ENCODE measurements around the gene GAS1. TPM values are rescaled to one million over a fixed set of nuclear protein-coding genes. Genes with fewer than 3 reads are reported as not detected.

Gene GAS1, protein sequence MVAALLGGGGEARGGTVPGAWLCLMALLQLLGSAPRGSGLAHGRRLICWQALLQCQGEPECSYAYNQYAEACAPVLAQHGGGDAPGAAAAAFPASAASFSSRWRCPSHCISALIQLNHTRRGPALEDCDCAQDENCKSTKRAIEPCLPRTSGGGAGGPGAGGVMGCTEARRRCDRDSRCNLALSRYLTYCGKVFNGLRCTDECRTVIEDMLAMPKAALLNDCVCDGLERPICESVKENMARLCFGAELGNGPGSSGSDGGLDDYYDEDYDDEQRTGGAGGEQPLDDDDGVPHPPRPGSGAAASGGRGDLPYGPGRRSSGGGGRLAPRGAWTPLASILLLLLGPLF
- total RNA-seq: 1.7 and 2.6 TPM in 2 replicates

- Histone ChIP-seq H3K27me3 (ENCODE audit: control insufficient read depth, insufficient read depth, low read length) (peaks cover 12% of the 10 kb centered on the region), H3K36me3 (ENCODE audit: control insufficient read depth, insufficient read depth, low read length) (no peaks in the 10 kb centered on the region), H3K4me3 (ENCODE audit: low read depth, low read length) (peak within 1 kb of the TSS; percentile 50)
- no peak for TF ChIP-seq CTCF (IDR thresholded peaks at IDR 0.05; ENCODE audit: insufficient read depth, low read length, severe bottlenecking)
- FAIRE-seq (no peak), DNase-seq (ENCODE audit: low read depth) (peak; percentile 71)
These were observed at the start of gene GAS1 for GRCh38 chr9:86947146-86948073. TSS of gene GAS1 (minus strand) at chr9:86947506. CDS start at chr9:86946779, 727 bp downstream.

- TF ChIP-seq CTCF (IDR thresholded peaks at IDR 0.05; ENCODE audit: insufficient read depth, low read length, severe bottlenecking): no peak
- H3K36me3 ChIP-seq (ENCODE audit: control insufficient read depth, insufficient read depth, low read length): no peaks in the 10 kb centered on the region
- no peaks in the 10 kb centered on the region for H3K27me3 ChIP-seq (ENCODE audit: control insufficient read depth, insufficient read depth, low read length)
- DNase-seq (ENCODE audit: low read depth): no peak
- H3K4me3 ChIP-seq (ENCODE audit: low read depth, low read length): no peak overlapping the region
- FAIRE-seq: no peak
These were observed 46.9 kb upstream of the GAS1 start for GRCh38 chr9:86994231-86994630.

DNA sequence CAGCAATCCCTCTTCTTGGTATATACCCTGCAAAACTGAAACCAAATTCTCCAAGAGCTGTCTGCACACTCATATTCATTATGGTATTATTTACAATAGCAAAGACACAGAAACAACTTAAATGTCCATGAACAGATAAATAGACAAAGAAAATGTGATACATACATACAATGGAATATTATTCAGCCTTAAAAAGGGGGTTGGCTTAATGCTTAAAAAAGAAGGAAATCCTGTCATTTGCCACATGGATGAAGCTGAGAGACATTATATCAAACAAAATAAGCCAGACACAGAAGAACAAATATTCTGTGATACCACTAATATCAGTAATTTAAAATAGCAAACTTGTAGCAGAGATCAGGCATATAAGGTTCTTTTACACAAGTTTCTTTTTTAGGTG lies 46.5 kb upstream of the GAS1 start:
- Histone ChIP-seq H3K27me3 (ENCODE audit: control insufficient read depth, insufficient read depth, low read length) (no peaks in the 10 kb centered on the region), H3K4me3 (ENCODE audit: low read depth, low read length) (no peak overlapping the region)

GRCh38 chr9:86991077-86991476 lies 43.8 kb upstream of the GAS1 start:
- no peaks in the 10 kb centered on the region for H3K36me3 ChIP-seq (ENCODE audit: control insufficient read depth, insufficient read depth, low read length)
- no peaks in the 10 kb centered on the region for H3K27me3 ChIP-seq (ENCODE audit: control insufficient read depth, insufficient read depth, low read length)
- no peak for FAIRE-seq
- DNase-seq (ENCODE audit: low read depth): no peak
- no peak for TF ChIP-seq CTCF (IDR thresholded peaks at IDR 0.05; ENCODE audit: insufficient read depth, low read length, severe bottlenecking)
- no peak overlapping the region for H3K4me3 ChIP-seq (ENCODE audit: low read depth, low read length)

More for the DNA sequence above, 46.5 kb upstream of the GAS1 start:
- TF ChIP-seq CTCF (IDR thresholded peaks at IDR 0.05; ENCODE audit: insufficient read depth, low read length, severe bottlenecking): no peak
- DNase-seq (ENCODE audit: low read depth) (no peak), FAIRE-seq (no peak)
- no peaks in the 10 kb centered on the region for H3K36me3 ChIP-seq (ENCODE audit: control insufficient read depth, insufficient read depth, low read length)

- FAIRE-seq: no peak
- TF ChIP-seq CTCF (IDR thresholded peaks at IDR 0.05; ENCODE audit: insufficient read depth, low read length, severe bottlenecking): no peak
- peak; percentile 77 for DNase-seq (ENCODE audit: low read depth)
- no peaks in the 10 kb centered on the region for H3K27me3 ChIP-seq (ENCODE audit: control insufficient read depth, insufficient read depth, low read length)
- H3K36me3 ChIP-seq (ENCODE audit: control insufficient read depth, insufficient read depth, low read length): no peaks in the 10 kb centered on the region
- H3K4me3 ChIP-seq (ENCODE audit: low read depth, low read length): no peak overlapping the region
These were observed 43.0 kb upstream of the GAS1 start for GRCh38 chr9:86990290-86990689.

Data from bronchial epithelial cell (primary cell).